B cell (primary cell): Measurements from ENCODE around the gene P4HA1. TPM values are rescaled to one million over a fixed set of nuclear protein-coding genes. Genes with fewer than 3 reads are reported as not detected.

Source experiments
- ATAC-seq: fragments of 200-7000 bp; cut with Tn5 transposase; one replicate; pipeline ENCODE4 v1.10.0; 2021; ENCODE audit warnings: low read depth, mild to moderate bottlenecking, moderate number of reproducible peaks, moderate library complexity
- CTCF ChIA-PET: fragments of 350-600 bp; sonication (Branson Sonifier 250); formaldehyde crosslinking; loops from one replicate; lab custom pipeline; 2021; ENCODE audit warnings: antibody characterized with exemption, inconsistent platforms; lab: Charles Lee
- POLR2A ChIA-PET: fragments of 350-600 bp; sonication (Branson Sonifier 250); formaldehyde crosslinking; loops from one replicate; lab custom pipeline; 2021; ENCODE audit warnings: antibody characterized with exemption; lab: Charles Lee
- DNase-seq: peaks from one replicate; pipeline ENCODE4 v3.0.0; 2013
- H2AFZ ChIP-seq: 2 replicates; pipeline ENCODE4 v1.6.1; 2012; ENCODE audit warnings: mild to moderate bottlenecking, low read depth, low read length; ENCODE audit not compliant: insufficient read depth, poor library complexity, severe bottlenecking
- H3K27ac ChIP-seq, 2 donors: 1 replicate in 1 of 2; 2 replicates in 1 of 2; pipeline ENCODE4 v1.5.1; 2012 to 2013; ENCODE audit warnings: low read length in 2 of 2, mild to moderate bottlenecking in 2 of 2, moderate library complexity in 1 of 2
- H3K27me3 ChIP-seq, 4 experiments: fragments of 200-600 bp in 1 of 4; sonication (generic) in 1 of 4; replicated peaks in 1 of 4; 1 replicate in 2 of 4; 2 replicates in 2 of 4; pipeline versions ENCODE4 v1.6.1 to v1.7.0; 2013 to 2016; ENCODE audit warnings: low read length in 3 of 4, mild to moderate bottlenecking in 2 of 4, mixed read lengths in 1 of 4, moderate library complexity in 1 of 4; ENCODE audit not compliant: insufficient read depth in 4 of 4, control insufficient read depth in 3 of 4; ENCODE audit errors: control extremely low read depth in 1 of 4
- H3K36me3 ChIP-seq, 2 experiments: replicated peaks in 1 of 2; 1 replicate in 1 of 2; 2 replicates in 1 of 2; pipeline versions ENCODE4 v1.6.1 to v1.7.1; 2013; ENCODE audit warnings: low read length in 1 of 2; ENCODE audit not compliant: insufficient read depth in 2 of 2, control insufficient read depth in 1 of 2; ENCODE audit errors: control extremely low read depth in 1 of 2, extremely low read depth in 1 of 2
- H3K4me1 ChIP-seq, 2 donors: fragments of 200-600 bp in 1 of 2; sonication (generic) in 1 of 2; 1 replicate in 1 of 2; 2 replicates in 1 of 2; pipeline versions ENCODE4 v1.5.1 to v1.6.1; 2013 to 2017; ENCODE audit warnings: low read length in 2 of 2; ENCODE audit not compliant: control insufficient read depth in 2 of 2, insufficient read depth in 2 of 2
- H3K4me2 ChIP-seq: replicated peaks from 2 replicates; pipeline ENCODE3; 2012; ENCODE audit warnings: mild to moderate bottlenecking, low read depth, low read length; ENCODE audit not compliant: poor library complexity, severe bottlenecking
- H3K4me3 ChIP-seq, 5 experiments: fragments of 200-600 bp in 1 of 5; sonication (generic) in 1 of 5; 1 replicate in 3 of 5; 2 replicates in 2 of 5; pipeline versions ENCODE4 v1.5.1 to v1.7.0; 2011 to 2016; ENCODE audit warnings: low read length in 4 of 5, mild to moderate bottlenecking in 4 of 5, low read depth in 2 of 5, control low read depth in 1 of 5, moderate library complexity in 1 of 5; ENCODE audit not compliant: insufficient read depth in 1 of 5; ENCODE audit errors: control extremely low read depth in 1 of 5, extremely low read depth in 1 of 5
- H3K79me2 ChIP-seq: fragments of 200-600 bp; sonication (generic); one replicate; pipeline ENCODE4 v1.6.0; 2016; ENCODE audit warnings: low read length; ENCODE audit not compliant: control insufficient read depth, insufficient read depth
- H3K9ac ChIP-seq: fragments of 200-600 bp; sonication (generic); 2 replicates; pipeline ENCODE4 v1.6.1; 2017; ENCODE audit warnings: mild to moderate bottlenecking, low read length, moderate library complexity
- H3K9me3 ChIP-seq, 3 donors: one replicate each; pipeline versions ENCODE4 v1.6.1 to v1.7.1; 2013; ENCODE audit warnings: low read length in 2 of 3; ENCODE audit not compliant: control insufficient read depth in 2 of 3, insufficient read depth in 1 of 3; ENCODE audit errors: control extremely low read depth in 1 of 3
- H4K20me1 ChIP-seq: 2 replicates; pipeline ENCODE4 v1.6.0; 2012; ENCODE audit warnings: mild to moderate bottlenecking, low read length; ENCODE audit not compliant: insufficient read depth, control insufficient read depth, poor library complexity, severe bottlenecking
- H3K27ac Mint-ChIP-seq: one replicate; pipeline ENCODE4 v1.8.0; 2021; ENCODE audit warnings: mixed read lengths
- H3K27me3 Mint-ChIP-seq: one replicate; pipeline ENCODE4 v1.8.0; 2021; ENCODE audit warnings: mixed read lengths
- H3K4me1 Mint-ChIP-seq: one replicate; pipeline ENCODE4 v1.8.0; 2021; ENCODE audit warnings: mixed read lengths
- H3K4me3 Mint-ChIP-seq: one replicate; pipeline ENCODE4 v1.8.0; 2021; ENCODE audit warnings: mixed read lengths
- H3K9me3 Mint-ChIP-seq: one replicate; pipeline ENCODE4 v1.8.0; 2022; ENCODE audit warnings: mixed read lengths; ENCODE audit not compliant: insufficient read depth
- EZH2 ChIP-seq: IDR thresholded peaks from 2 replicates; pipeline ENCODE4 v1.6.1; 2012; ENCODE audit warnings: borderline replicate concordance, low read depth, mild to moderate bottlenecking, moderate library complexity, low read length; ENCODE audit not compliant: insufficient read depth, poor library complexity, severe bottlenecking
- WGBS: methylation state at CpG from one replicate; pipeline ENCODE4 v1.1.5; 2013; ENCODE audit warnings: missing lambda C conversion rate; ENCODE audit not compliant: insufficient coverage; 5-methylcytosine and 5-hydroxymethylcytosine counted together
- intact Hi-C: fragments of 100-400 bp; cut with micrococcal nuclease; formaldehyde crosslinking; loops from one replicate; pipeline ENCODE4 v1.10.0; 2022
- polyA plus RNA-seq: library from polyadenylated mRNA; depleted of rRNA; stranded (reverse); fragments of >200 nt; gene quantifications from 2 replicates; pipeline ENCODE4 v1.2.3, GENCODE V29; 2012
- total RNA-seq, 2 donors: library from RNA; stranded (reverse); fragments of 120-200 nt in 1 of 2; gene quantifications; 1 replicate in 1 of 2; 2 replicates in 1 of 2; pipeline versions ENCODE4 v1.2.3 to v1.2.4, GENCODE V29; 2013 to 2022
- TF ChIP-seq, protein P1 (sequence below): fragments of 200-600 bp; IDR thresholded peaks from one replicate; pipeline ENCODE4 v1.8.0; 2022; ENCODE audit warnings: antibody characterized with exemption, mild to moderate bottlenecking

The P4HA1 gene
- total and polyA plus RNA-seq, 2 donors (not counting 1 experiment from before 2014, with no cell fraction given), result 12.8 to 19.0 TPM

DNA sequence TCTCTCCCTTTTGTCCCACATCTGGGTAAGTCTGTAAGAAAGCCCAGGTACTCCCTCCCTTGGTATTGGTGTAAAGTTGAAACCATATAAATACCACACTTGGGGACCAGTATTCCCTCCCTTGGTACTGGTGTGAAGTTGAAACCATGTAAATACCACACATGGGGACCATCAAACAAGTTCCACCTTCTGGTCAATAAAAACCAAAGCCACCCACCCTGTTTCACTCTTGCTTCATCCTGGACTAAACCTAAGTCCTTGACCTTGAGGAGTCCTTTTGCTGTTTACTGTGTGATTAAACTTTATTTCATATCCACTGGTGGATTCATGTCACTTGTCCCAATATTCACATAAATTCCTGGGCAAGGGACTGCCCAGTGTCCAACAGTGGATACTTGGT, 8.4 kb downstream of the P4HA1 start:
- peaks cover 7% of the 10 kb centered on the region for H3K4me1 Mint-ChIP-seq
- TF ChIP-seq EZH2, result no peak
- ChIA-PET CTCF (interaction anchor here (1.2 kb wide), 1 partner anchor 27 kb away, joined by 4 read pairs; no protein-coding TSS in a partner anchor), POLR2A (no interaction called here)
- no peaks in the 10 kb centered on the region for H3K9me3 Mint-ChIP-seq
- H3K27ac Mint-ChIP-seq, result no peak overlapping the region
- H3K27ac ChIP-seq, result no peak overlapping the region
- H3K4me2 ChIP-seq, result no peak overlapping the region
- no peaks in the 10 kb centered on the region for H3K9me3 ChIP-seq
- no peak overlapping the region for H3K4me3 ChIP-seq
- peaks cover 0 to 1% of the 10 kb centered on the region in 2 experiments for H3K36me3 ChIP-seq
- H3K27me3 Mint-ChIP-seq, result no peaks in the 10 kb centered on the region
- H3K9ac ChIP-seq, result no peak overlapping the region
- peaks cover 92% of the 10 kb centered on the region for H3K79me2 ChIP-seq
- H4K20me1 ChIP-seq, result peaks cover 44% of the 10 kb centered on the region
- H3K4me3 Mint-ChIP-seq, result no peak overlapping the region
- intact Hi-C loops, result no loop called here
- H3K27me3 ChIP-seq, result no peaks in the 10 kb centered on the region
- ATAC-seq (no peak), DNase-seq (no peak)
- H2AFZ ChIP-seq, result no peak overlapping the region
- no peaks in the 10 kb centered on the region for H3K4me1 ChIP-seq

DNA sequence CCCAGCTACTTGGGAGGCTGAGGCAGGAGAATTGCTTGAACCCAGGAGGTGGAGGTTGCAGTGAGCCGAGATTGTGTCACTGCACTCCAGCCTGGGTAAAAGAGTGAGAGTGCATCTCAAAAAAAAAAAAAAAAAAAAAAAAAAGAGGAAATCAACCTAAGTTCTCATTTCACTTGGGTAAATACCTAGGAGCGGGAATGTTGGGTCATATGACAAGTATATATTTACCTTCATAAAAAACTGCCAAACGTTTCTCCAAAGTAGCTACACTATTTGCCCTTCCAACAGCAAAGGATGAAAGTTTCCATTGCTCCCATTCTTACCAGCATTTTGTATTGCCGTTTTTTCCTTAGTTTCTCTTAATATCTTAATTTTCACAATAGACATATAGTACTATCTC, 9.8 kb downstream of the P4HA1 start:
- Histone ChIP-seq H3K27ac (no peak overlapping the region), H3K4me3 (no peak overlapping the region), H3K4me2 (no peak overlapping the region), H2AFZ (no peak overlapping the region), H4K20me1 (peaks cover 40% of the 10 kb centered on the region), H3K79me2 (peaks cover 91% of the 10 kb centered on the region), H3K36me3 (peaks cover 0 to 1% of the 10 kb centered on the region in 2 experiments), H3K9me3 (no peaks in the 10 kb centered on the region), H3K4me1 (no peaks in the 10 kb centered on the region), H3K27me3 (no peaks in the 10 kb centered on the region), H3K9ac (no peak overlapping the region)
- no peak overlapping the region for H3K27ac Mint-ChIP-seq
- ATAC-seq (no peak), DNase-seq (no peak)
- no peak overlapping the region for H3K4me3 Mint-ChIP-seq
- CTCF ChIA-PET, result no interaction called here
- intact Hi-C loops, result no loop called here
- TF ChIP-seq EZH2, result no peak
- TF ChIP-seq, protein P1, sequence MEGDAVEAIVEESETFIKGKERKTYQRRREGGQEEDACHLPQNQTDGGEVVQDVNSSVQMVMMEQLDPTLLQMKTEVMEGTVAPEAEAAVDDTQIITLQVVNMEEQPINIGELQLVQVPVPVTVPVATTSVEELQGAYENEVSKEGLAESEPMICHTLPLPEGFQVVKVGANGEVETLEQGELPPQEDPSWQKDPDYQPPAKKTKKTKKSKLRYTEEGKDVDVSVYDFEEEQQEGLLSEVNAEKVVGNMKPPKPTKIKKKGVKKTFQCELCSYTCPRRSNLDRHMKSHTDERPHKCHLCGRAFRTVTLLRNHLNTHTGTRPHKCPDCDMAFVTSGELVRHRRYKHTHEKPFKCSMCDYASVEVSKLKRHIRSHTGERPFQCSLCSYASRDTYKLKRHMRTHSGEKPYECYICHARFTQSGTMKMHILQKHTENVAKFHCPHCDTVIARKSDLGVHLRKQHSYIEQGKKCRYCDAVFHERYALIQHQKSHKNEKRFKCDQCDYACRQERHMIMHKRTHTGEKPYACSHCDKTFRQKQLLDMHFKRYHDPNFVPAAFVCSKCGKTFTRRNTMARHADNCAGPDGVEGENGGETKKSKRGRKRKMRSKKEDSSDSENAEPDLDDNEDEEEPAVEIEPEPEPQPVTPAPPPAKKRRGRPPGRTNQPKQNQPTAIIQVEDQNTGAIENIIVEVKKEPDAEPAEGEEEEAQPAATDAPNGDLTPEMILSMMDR, result no peak
- H3K4me1 Mint-ChIP-seq, result peaks cover 8% of the 10 kb centered on the region
- no peaks in the 10 kb centered on the region for H3K9me3 Mint-ChIP-seq
- POLR2A ChIA-PET, result no interaction called here
- WGBS, result no CpG with 5 or more reads among the region's 4 CpGs
- no peaks in the 10 kb centered on the region for H3K27me3 Mint-ChIP-seq
